Colonic mucosa (tissue), 4 donors: ENCODE results near the gene RAD51B. TPM values are rescaled to one million over a fixed set of nuclear protein-coding genes. Genes with fewer than 3 reads are reported as not detected.

Source experiments
- DNase-seq: peaks from one replicate; pipeline ENCODE4 v3.0.0-alpha.2; 2020
- H3K27ac ChIP-seq: fragments of 200-600 bp; one replicate; pipeline ENCODE4 v1.8.0; 2021
- H3K27me3 ChIP-seq: fragments of 200-600 bp; one replicate; pipeline ENCODE4 v1.8.0; 2021
- H3K36me3 ChIP-seq: fragments of 200-600 bp; one replicate; pipeline ENCODE4 v1.8.0; 2021
- H3K4me1 ChIP-seq: fragments of 200-600 bp; one replicate; pipeline ENCODE4 v1.8.0; 2021; ENCODE audit warnings: mild to moderate bottlenecking
- H3K4me3 ChIP-seq: fragments of 200-600 bp; one replicate; pipeline ENCODE4 v1.8.0; 2021
- H3K9ac ChIP-seq, 2 donors: one replicate each; pipeline ENCODE4 v1.7.0; 2013; ENCODE audit warnings: control low read depth in 2 of 2, low read depth in 2 of 2, low read length in 2 of 2
- H3K9me3 ChIP-seq: fragments of 200-600 bp; one replicate; pipeline ENCODE4 v1.8.0; 2021
- CTCF ChIP-seq: fragments of 200-600 bp; IDR thresholded peaks from one replicate; pipeline ENCODE4 v1.8.0; 2022; ENCODE audit warnings: antibody characterized with exemption, mild to moderate bottlenecking
- intact Hi-C: fragments of 100-400 bp; cut with DNase I; formaldehyde crosslinking; loops from one replicate; pipeline ENCODE4 v1.14.1; 2022
- total RNA-seq, 2 donors: library from RNA; stranded (reverse); fragmentation: NEBNext Ultra II Directional in 1 of 2; extraction: Animal tissue kit (Norgen Biotek cat#: 25700) in 1 of 2; gene quantifications; one replicate each; pipeline ENCODE4 v1.2.1, GENCODE V29; 2021
- donor health status: healthy.
- donor health status: DM: no; HTN: no; CAD: no.
- donor health status: DM: no; HTN: no; CAD: no.

The RAD51B gene
- total RNA-seq, 2 donors from 2014 or later, result 12.7 to 22.0 TPM

GRCh38 chr14:67919259-67920032, 99.9 kb downstream of the RAD51B start:
- Histone ChIP-seq H3K4me3 (no peak overlapping the region), H3K27ac (no peak overlapping the region), H3K27me3 (no peaks in the 10 kb centered on the region), H3K4me1 (no peaks in the 10 kb centered on the region), H3K9me3 (no peaks in the 10 kb centered on the region), H3K9ac (no peak overlapping the region), H3K36me3 (no peaks in the 10 kb centered on the region)
- intact Hi-C loops, result no loop called here
- DNase-seq, result no peak
- TF ChIP-seq CTCF, result no peak

- Histone ChIP-seq H3K4me3 (no peak overlapping the region), H3K4me1 (no peaks in the 10 kb centered on the region), H3K36me3 (no peaks in the 10 kb centered on the region), H3K27ac (no peak overlapping the region), H3K27me3 (no peaks in the 10 kb centered on the region), H3K9me3 (no peaks in the 10 kb centered on the region), H3K9ac (no peak overlapping the region)
- no peak for DNase-seq
- no peak for TF ChIP-seq CTCF
- intact Hi-C loops, result loop anchor here (5.0 kb wide), 1 partner anchor 895 kb away; no protein-coding TSS in a partner anchor
Observed at GRCh38 chr14:67926821-67927220, 107.2 kb downstream of the RAD51B start.

- intact Hi-C loops, result loop anchor here (5.0 kb wide), 1 partner anchor 895 kb away; no protein-coding TSS in a partner anchor
- no peak for DNase-seq
- Histone ChIP-seq H3K4me3 (no peak overlapping the region), H3K9ac (no peak overlapping the region), H3K9me3 (no peaks in the 10 kb centered on the region), H3K27me3 (no peaks in the 10 kb centered on the region), H3K4me1 (no peaks in the 10 kb centered on the region), H3K27ac (no peak overlapping the region), H3K36me3 (no peaks in the 10 kb centered on the region)
- TF ChIP-seq CTCF, result no peak
Observed at GRCh38 chr14:67927244-67927643, 107.7 kb downstream of the RAD51B start.

GRCh38 chr14:67928375-67928774, 108.8 kb downstream of the RAD51B start:
- Histone ChIP-seq H3K4me1 (no peaks in the 10 kb centered on the region), H3K9ac (no peak overlapping the region), H3K36me3 (no peaks in the 10 kb centered on the region), H3K4me3 (no peak overlapping the region), H3K9me3 (no peaks in the 10 kb centered on the region), H3K27me3 (no peaks in the 10 kb centered on the region), H3K27ac (no peak overlapping the region)
- intact Hi-C loops, result loop anchor here (5.0 kb wide), 1 partner anchor 894 kb away; no protein-coding TSS in a partner anchor
- TF ChIP-seq CTCF, result no peak
- DNase-seq, result no peak

GRCh38 chr14:67932708-67933246, 113.2 kb downstream of the RAD51B start:
- Histone ChIP-seq H3K4me1 (no peaks in the 10 kb centered on the region), H3K9ac (no peak overlapping the region), H3K36me3 (no peaks in the 10 kb centered on the region), H3K9me3 (no peaks in the 10 kb centered on the region), H3K27ac (no peak overlapping the region), H3K27me3 (no peaks in the 10 kb centered on the region), H3K4me3 (no peak overlapping the region)
- no peak for TF ChIP-seq CTCF
- intact Hi-C loops, result loop anchor here (5.0 kb wide), 1 partner anchor 910 kb away; no protein-coding TSS in a partner anchor
- no peak for DNase-seq
